Keratinocyte (primary cell): Measurements from ENCODE around the gene EHBP1.

Experiments used
- EZH2 ChIP-seq: IDR thresholded peaks from one replicate; pipeline ENCODE4 v1.6.1; 2012; ENCODE audit warnings: inconsistent platforms, mild to moderate bottlenecking, low read length, moderate library complexity
- TF ChIP-seq, protein P1 (sequence below), 3 experiments: IDR thresholded peaks in 1 of 3; conservative IDR thresholded peaks in 1 of 3; optimal IDR thresholded peaks in 1 of 3; 2 replicates in 2 of 3; 3 replicates in 1 of 3; pipeline versions ENCODE3 to v1.5.1; 2011; ENCODE audit warnings: low read length in 3 of 3, mild to moderate bottlenecking in 3 of 3, moderate library complexity in 2 of 3, control low read depth in 1 of 3, inconsistent platforms in 1 of 3; ENCODE audit not compliant: insufficient read depth in 2 of 3; ENCODE audit errors: extremely low read depth in 1 of 3

DNA sequence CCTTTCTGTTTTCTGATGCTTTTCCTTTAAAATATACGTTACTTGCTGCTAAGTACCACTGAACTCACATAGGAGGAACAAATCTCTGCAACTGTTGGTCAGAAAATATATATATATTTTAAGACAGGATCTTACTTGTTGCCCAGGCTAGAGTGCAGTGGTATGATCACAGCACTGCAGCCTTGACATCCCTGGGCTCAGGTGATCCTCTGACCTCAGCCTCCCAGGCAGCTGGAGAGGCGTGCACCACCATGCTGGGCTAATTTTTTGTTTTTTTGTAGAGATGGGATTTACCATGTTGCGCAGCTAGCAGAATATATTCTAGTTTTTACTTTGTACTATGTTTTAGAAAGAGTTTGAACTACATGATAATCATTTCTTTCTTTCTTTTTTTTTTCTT, 51.5 kb downstream of the EHBP1 start:
- TF ChIP-seq EZH2: no peak
- TF ChIP-seq, protein P1, sequence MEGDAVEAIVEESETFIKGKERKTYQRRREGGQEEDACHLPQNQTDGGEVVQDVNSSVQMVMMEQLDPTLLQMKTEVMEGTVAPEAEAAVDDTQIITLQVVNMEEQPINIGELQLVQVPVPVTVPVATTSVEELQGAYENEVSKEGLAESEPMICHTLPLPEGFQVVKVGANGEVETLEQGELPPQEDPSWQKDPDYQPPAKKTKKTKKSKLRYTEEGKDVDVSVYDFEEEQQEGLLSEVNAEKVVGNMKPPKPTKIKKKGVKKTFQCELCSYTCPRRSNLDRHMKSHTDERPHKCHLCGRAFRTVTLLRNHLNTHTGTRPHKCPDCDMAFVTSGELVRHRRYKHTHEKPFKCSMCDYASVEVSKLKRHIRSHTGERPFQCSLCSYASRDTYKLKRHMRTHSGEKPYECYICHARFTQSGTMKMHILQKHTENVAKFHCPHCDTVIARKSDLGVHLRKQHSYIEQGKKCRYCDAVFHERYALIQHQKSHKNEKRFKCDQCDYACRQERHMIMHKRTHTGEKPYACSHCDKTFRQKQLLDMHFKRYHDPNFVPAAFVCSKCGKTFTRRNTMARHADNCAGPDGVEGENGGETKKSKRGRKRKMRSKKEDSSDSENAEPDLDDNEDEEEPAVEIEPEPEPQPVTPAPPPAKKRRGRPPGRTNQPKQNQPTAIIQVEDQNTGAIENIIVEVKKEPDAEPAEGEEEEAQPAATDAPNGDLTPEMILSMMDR (optimal IDR thresholded peaks at IDR 0.05 in 1 of 3, IDR thresholded peaks at IDR 0.05 in 1 of 3, conservative IDR thresholded peaks at IDR 0.05 in 1 of 3; ENCODE audit: extremely low read depth in 1 of 3, insufficient read depth in 2 of 3, low read length in 3 of 3): no peak
